ENCODE measurements around the gene TRPV6. TPM values are rescaled to one million over a fixed set of nuclear protein-coding genes. Genes with fewer than 3 reads are reported as not detected.

The TRPV6 gene
- polyA plus RNA-seq, 1 donor from 2014 or later: 0.30 TPM

DNA sequence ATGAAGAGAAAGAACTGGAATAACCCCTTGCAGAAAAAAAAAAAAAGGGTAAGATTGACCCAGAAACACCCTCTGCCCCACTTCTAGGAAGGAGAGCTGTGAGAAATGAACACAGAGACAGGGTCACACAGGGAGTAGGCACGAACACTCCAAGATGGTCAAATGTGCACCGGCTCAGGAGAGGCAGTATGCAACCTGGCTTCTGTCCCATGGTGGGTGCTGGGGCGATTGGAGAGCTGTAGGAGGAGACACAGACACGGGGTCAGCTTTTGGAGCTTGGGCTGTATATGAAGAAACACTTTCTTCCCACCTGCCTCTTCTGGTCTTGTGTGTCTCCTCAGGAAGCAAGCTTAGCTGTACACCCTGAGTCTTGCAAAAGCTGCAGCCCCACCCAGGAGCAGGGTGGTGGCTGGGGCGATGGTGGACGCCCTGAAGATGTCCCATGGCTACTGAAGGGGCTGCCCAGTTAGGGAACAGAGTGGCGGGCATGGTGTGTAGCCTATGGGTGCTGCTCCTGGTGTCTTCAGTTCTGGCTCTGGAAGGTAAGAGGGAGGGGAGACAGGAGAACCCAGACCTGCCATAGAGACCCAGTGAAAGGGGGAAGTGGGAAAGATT lies 22.7 kb downstream of the TRPV6 start:
- H3K79me2 ChIP-seq (replicated peaks; ENCODE audit: insufficient read depth, low read length): no peaks in the 10 kb centered on the region
- H3K27ac ChIP-seq (ENCODE audit: low read length): no peak overlapping the region
- H3K9me3 ChIP-seq (ENCODE audit: low read length): no peaks in the 10 kb centered on the region
- H3K9me2 ChIP-seq (ENCODE audit: insufficient read depth, low read length): no peaks in the 10 kb centered on the region
- TF ChIP-seq EZH2 (IDR thresholded peaks at IDR 0.05; ENCODE audit: borderline replicate concordance, insufficient read depth, low read length, poor library complexity, severe bottlenecking) (no peak), EP300 (conservative IDR thresholded peaks at IDR 0.05; ENCODE audit: poor library complexity, severe bottlenecking) (no peak), TAF1 (IDR thresholded peaks at IDR 0.05; ENCODE audit: low read depth) (no peak), RAD21 (conservative IDR thresholded peaks at IDR 0.05) (no peak), MXI1 (conservative IDR thresholded peaks at IDR 0.05; ENCODE audit: poor library complexity, severe bottlenecking) (no peak), SMC3 (conservative IDR thresholded peaks at IDR 0.05; ENCODE audit: poor library complexity) (no peak), POLR2AphosphoS5 (IDR thresholded peaks at IDR 0.05) (no peak)
- TF ChIP-seq, protein P1, sequence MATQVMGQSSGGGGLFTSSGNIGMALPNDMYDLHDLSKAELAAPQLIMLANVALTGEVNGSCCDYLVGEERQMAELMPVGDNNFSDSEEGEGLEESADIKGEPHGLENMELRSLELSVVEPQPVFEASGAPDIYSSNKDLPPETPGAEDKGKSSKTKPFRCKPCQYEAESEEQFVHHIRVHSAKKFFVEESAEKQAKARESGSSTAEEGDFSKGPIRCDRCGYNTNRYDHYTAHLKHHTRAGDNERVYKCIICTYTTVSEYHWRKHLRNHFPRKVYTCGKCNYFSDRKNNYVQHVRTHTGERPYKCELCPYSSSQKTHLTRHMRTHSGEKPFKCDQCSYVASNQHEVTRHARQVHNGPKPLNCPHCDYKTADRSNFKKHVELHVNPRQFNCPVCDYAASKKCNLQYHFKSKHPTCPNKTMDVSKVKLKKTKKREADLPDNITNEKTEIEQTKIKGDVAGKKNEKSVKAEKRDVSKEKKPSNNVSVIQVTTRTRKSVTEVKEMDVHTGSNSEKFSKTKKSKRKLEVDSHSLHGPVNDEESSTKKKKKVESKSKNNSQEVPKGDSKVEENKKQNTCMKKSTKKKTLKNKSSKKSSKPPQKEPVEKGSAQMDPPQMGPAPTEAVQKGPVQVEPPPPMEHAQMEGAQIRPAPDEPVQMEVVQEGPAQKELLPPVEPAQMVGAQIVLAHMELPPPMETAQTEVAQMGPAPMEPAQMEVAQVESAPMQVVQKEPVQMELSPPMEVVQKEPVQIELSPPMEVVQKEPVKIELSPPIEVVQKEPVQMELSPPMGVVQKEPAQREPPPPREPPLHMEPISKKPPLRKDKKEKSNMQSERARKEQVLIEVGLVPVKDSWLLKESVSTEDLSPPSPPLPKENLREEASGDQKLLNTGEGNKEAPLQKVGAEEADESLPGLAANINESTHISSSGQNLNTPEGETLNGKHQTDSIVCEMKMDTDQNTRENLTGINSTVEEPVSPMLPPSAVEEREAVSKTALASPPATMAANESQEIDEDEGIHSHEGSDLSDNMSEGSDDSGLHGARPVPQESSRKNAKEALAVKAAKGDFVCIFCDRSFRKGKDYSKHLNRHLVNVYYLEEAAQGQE (IDR thresholded peaks at IDR 0.05; ENCODE audit: borderline replicate concordance): no peak
- TF ChIP-seq, protein P2, sequence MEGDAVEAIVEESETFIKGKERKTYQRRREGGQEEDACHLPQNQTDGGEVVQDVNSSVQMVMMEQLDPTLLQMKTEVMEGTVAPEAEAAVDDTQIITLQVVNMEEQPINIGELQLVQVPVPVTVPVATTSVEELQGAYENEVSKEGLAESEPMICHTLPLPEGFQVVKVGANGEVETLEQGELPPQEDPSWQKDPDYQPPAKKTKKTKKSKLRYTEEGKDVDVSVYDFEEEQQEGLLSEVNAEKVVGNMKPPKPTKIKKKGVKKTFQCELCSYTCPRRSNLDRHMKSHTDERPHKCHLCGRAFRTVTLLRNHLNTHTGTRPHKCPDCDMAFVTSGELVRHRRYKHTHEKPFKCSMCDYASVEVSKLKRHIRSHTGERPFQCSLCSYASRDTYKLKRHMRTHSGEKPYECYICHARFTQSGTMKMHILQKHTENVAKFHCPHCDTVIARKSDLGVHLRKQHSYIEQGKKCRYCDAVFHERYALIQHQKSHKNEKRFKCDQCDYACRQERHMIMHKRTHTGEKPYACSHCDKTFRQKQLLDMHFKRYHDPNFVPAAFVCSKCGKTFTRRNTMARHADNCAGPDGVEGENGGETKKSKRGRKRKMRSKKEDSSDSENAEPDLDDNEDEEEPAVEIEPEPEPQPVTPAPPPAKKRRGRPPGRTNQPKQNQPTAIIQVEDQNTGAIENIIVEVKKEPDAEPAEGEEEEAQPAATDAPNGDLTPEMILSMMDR (IDR thresholded peaks at IDR 0.05; ENCODE audit: poor library complexity, severe bottlenecking): no peak
- H2AFZ ChIP-seq (ENCODE audit: low read depth, low read length): no peak overlapping the region
- no peaks in the 10 kb centered on the region for H3K36me3 ChIP-seq (ENCODE audit: insufficient read depth, low read length)
- no peak overlapping the region for H3K4me3 ChIP-seq (ENCODE audit: low read length)
- no peaks in the 10 kb centered on the region for H4K20me1 ChIP-seq (ENCODE audit: insufficient read depth)
- H3K9ac ChIP-seq (ENCODE audit: low read length): no peak overlapping the region
- no peaks in the 10 kb centered on the region for H3K27me3 ChIP-seq (ENCODE audit: insufficient read depth, low read depth, low read length)
- H3K4me2 ChIP-seq (ENCODE audit: low read length): no peak overlapping the region
- no peaks in the 10 kb centered on the region for H3F3A ChIP-seq (ENCODE audit: insufficient read depth, low read length, poor library complexity, severe bottlenecking)

DNA sequence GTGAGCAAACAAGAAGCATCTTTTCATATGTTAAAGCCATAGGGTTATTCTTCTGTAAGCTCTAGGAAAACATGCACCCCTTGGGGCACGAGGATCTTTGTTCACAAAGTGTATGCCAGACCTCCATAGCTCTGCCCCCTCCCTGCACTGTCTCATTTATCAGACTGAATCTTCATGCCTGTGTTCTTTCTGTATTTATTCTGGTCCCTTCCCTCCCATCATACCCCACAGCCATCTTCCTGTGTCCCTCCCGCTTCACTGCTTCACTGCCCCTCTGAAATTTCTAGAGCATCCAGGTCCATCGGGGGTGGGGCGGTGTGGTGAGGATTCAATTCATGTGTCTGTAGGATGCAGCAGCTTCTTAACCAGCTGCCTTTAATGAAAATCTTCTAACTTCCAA lies 23.2 kb downstream of the TRPV6 start:
- no peak for TF ChIP-seq MXI1 (conservative IDR thresholded peaks at IDR 0.05; ENCODE audit: poor library complexity, severe bottlenecking)
- TF ChIP-seq, protein P1 (IDR thresholded peaks at IDR 0.05; ENCODE audit: borderline replicate concordance): no peak
- no peak for TF ChIP-seq RAD21 (conservative IDR thresholded peaks at IDR 0.05)
- no peak for TF ChIP-seq EZH2 (IDR thresholded peaks at IDR 0.05; ENCODE audit: borderline replicate concordance, insufficient read depth, low read length, poor library complexity, severe bottlenecking)
- TF ChIP-seq, protein P2 (IDR thresholded peaks at IDR 0.05; ENCODE audit: poor library complexity, severe bottlenecking): no peak
- TF ChIP-seq SMC3 (conservative IDR thresholded peaks at IDR 0.05; ENCODE audit: poor library complexity): no peak
- TF ChIP-seq EP300 (conservative IDR thresholded peaks at IDR 0.05; ENCODE audit: poor library complexity, severe bottlenecking): no peak
- no peak for TF ChIP-seq POLR2AphosphoS5 (IDR thresholded peaks at IDR 0.05)
- TF ChIP-seq TAF1 (IDR thresholded peaks at IDR 0.05; ENCODE audit: low read depth): no peak
- Histone ChIP-seq H3K9me3 (ENCODE audit: low read length) (no peaks in the 10 kb centered on the region), H3K79me2 (replicated peaks; ENCODE audit: insufficient read depth, low read length) (no peaks in the 10 kb centered on the region), H3K27me3 (ENCODE audit: insufficient read depth, low read depth, low read length) (no peaks in the 10 kb centered on the region), H3K9ac (ENCODE audit: low read length) (no peak overlapping the region), H2AFZ (ENCODE audit: low read depth, low read length) (no peak overlapping the region), H3K27ac (ENCODE audit: low read length) (no peak overlapping the region), H3F3A (ENCODE audit: insufficient read depth, low read length, poor library complexity, severe bottlenecking) (no peaks in the 10 kb centered on the region), H4K20me1 (ENCODE audit: insufficient read depth) (no peaks in the 10 kb centered on the region), H3K4me3 (ENCODE audit: low read length) (no peak overlapping the region), H3K36me3 (ENCODE audit: insufficient read depth, low read length) (no peaks in the 10 kb centered on the region), H3K9me2 (ENCODE audit: insufficient read depth, low read length) (no peaks in the 10 kb centered on the region), H3K4me2 (ENCODE audit: low read length) (no peak overlapping the region)
